GM12878 (cell line): ENCODE measurements around the gene TRIP11. TPM values are rescaled to one million over a fixed set of nuclear protein-coding genes. Genes with fewer than 3 reads are reported as not detected.

ENCODE experiments used
- ATAC-seq: fragments of 200-7000 bp; cut with Tn5 transposase; 3 replicates; pipeline ENCODE4 v1.9.1; 2020; ENCODE audit warnings: mild to moderate bottlenecking, moderate library complexity
- BruUV-seq: library from RNA; stranded (reverse); fragments of 400-500 nt; replicated peaks from 2 replicates; lab custom pipeline; 2021; lab: Mats Ljungman, UMichigan
- CTCF ChIA-PET: fragments of 300-600 bp; sonication (Branson Sonifier 250); formaldehyde crosslinking; extraction: SDS; loops from one replicate; lab custom pipeline; 2021; ENCODE audit warnings: inconsistent platforms; lab: Yijun Ruan, JAX
- POLR2A ChIA-PET: fragments of 350-600 bp; formaldehyde crosslinking; extraction: SDS; loops from one replicate; lab custom pipeline; 2021; ENCODE audit warnings: inconsistent platforms; lab: Charles Lee
- RAD21 ChIA-PET: fragments of 300-600 bp; sonication (Branson Sonifier 250); formaldehyde crosslinking; loops from one replicate; lab custom pipeline; 2023; ENCODE audit warnings: antibody characterized with exemption; ENCODE audit not compliant: unreplicated experiment; lab: Charles Lee
- SMC1A ChIA-PET: fragments of 300-600 bp; sonication (Branson Sonifier 250); formaldehyde crosslinking; loops from one replicate; lab custom pipeline; 2023; ENCODE audit not compliant: unreplicated experiment, uncharacterized antibody; lab: Charles Lee
- DNase-seq: peaks from one replicate; pipeline ENCODE4 v3.0.0-alpha.2; 2011; ENCODE audit warnings: low read depth, low spot score
- FAIRE-seq: peaks from 3 replicates; lab custom pipeline; 2011; peaks lifted over from hg19 to GRCh38; lab: Jason Lieb, UNC
- H2AFZ ChIP-seq: 2 replicates; pipeline ENCODE4 v1.6.0; 2011; ENCODE audit warnings: low read depth, low read length, control low read depth; ENCODE audit not compliant: control insufficient read depth
- H3K27ac ChIP-seq: 2 replicates; pipeline ENCODE4 v1.5.1; 2011; ENCODE audit warnings: control low read depth; ENCODE audit not compliant: control insufficient read depth, insufficient read depth
- H3K27me3 ChIP-seq, 2 experiments: replicated peaks in 1 of 2; 2 replicates each; pipeline versions ENCODE4 v1.6.0 to v1.6.1; 2011; ENCODE audit warnings: low read length in 1 of 2; ENCODE audit not compliant: control insufficient read depth in 2 of 2, insufficient read depth in 2 of 2
- H3K36me3 ChIP-seq, 2 experiments: 2 replicates each; pipeline ENCODE4 v1.5.1; 2011; ENCODE audit warnings: low read length in 1 of 2; ENCODE audit not compliant: control insufficient read depth in 2 of 2, insufficient read depth in 2 of 2
- H3K4me1 ChIP-seq: 2 replicates; pipeline ENCODE4 v1.6.1; 2011; ENCODE audit warnings: mild to moderate bottlenecking, low read length, moderate library complexity, mixed read lengths; ENCODE audit not compliant: control insufficient read depth, insufficient read depth
- H3K4me2 ChIP-seq: 2 replicates; pipeline ENCODE4 v1.6.0; 2011; ENCODE audit warnings: control low read depth; ENCODE audit not compliant: control insufficient read depth, insufficient read depth
- H3K4me3 ChIP-seq: fragments of 200-600 bp; sonication (generic); 2 replicates; pipeline ENCODE4 v1.5.1; 2016
- H3K79me2 ChIP-seq: 2 replicates; pipeline ENCODE4 v1.6.0; 2011; ENCODE audit warnings: low read length; ENCODE audit not compliant: control insufficient read depth, insufficient read depth
- H3K9ac ChIP-seq: 2 replicates; pipeline ENCODE4 v1.8.0; 2011; ENCODE audit warnings: low read length, control low read depth, mixed read lengths; ENCODE audit not compliant: control insufficient read depth, insufficient read depth
- H3K9me3 ChIP-seq: replicated peaks from 3 replicates; pipeline ENCODE4 v1.5.1; 2011; ENCODE audit warnings: mild to moderate bottlenecking, low read length; ENCODE audit not compliant: control insufficient read depth, insufficient read depth
- H4K20me1 ChIP-seq: 2 replicates; pipeline ENCODE4 v1.6.0; 2011; ENCODE audit not compliant: control insufficient read depth, insufficient read depth
- CREM ChIP-seq: IDR thresholded peaks from 2 replicates; pipeline ENCODE4 v1.6.1; 2014; ENCODE audit warnings: antibody characterized with exemption, low read depth
- CUX1 ChIP-seq: IDR thresholded peaks from 2 replicates; pipeline ENCODE4 v1.6.1; 2012; ENCODE audit warnings: improper control_type of control experiment, low read depth, low read length; ENCODE audit not compliant: insufficient replicate concordance
- NFYB ChIP-seq: IDR thresholded peaks from 2 replicates; pipeline ENCODE4 v1.6.1; 2011; ENCODE audit warnings: low read depth, mild to moderate bottlenecking, low read length, improper control_type of control experiment, moderate library complexity; ENCODE audit not compliant: insufficient read depth
- SRF ChIP-seq, 2 experiments: IDR thresholded peaks; 2 replicates each; pipeline ENCODE4 v1.6.1; 2011; ENCODE audit warnings: low read depth in 2 of 2, low read length in 2 of 2, mild to moderate bottlenecking in 1 of 2, moderate library complexity in 1 of 2
- ZNF687 ChIP-seq: fragments of 450-650 bp; IDR thresholded peaks from 2 replicates; pipeline ENCODE4 v1.6.1; 2017; ENCODE audit warnings: mild to moderate bottlenecking, moderate library complexity
- WGBS: methylation state at CpG from one replicate; pipeline ENCODE4 v1.1.6; 2016; ENCODE audit warnings: low lambda C conversion rate; ENCODE audit not compliant: insufficient replicate concordance, insufficient coverage; ENCODE audit errors: missing lambda C conversion rate; 5-methylcytosine and 5-hydroxymethylcytosine counted together
- in situ Hi-C: fragments of 300-500 bp; cut with MboI; formaldehyde crosslinking; loops from 9 replicates; pipeline ENCODE4 v1.14.3; 2018; ENCODE audit warnings: mixed read lengths
- intact Hi-C: fragments of 100-400 bp; cut with micrococcal nuclease; formaldehyde crosslinking; loops from one replicate; pipeline ENCODE4 v1.14.2; 2022; ENCODE audit not compliant: unreplicated experiment
- polyA plus RNA-seq, 11 experiments: library from polyadenylated mRNA; depleted of rRNA in 4 of 11; unstranded in 6 of 11; stranded (reverse) in 5 of 11; fragments of >200 nt; fragmentation: Nextera tagmentation in 4 of 11; fragmentation: Illumina TruSeq in 1 of 11; extraction: Ambion mirVana in 4 of 11; extraction: Trizol in 1 of 11; gene quantifications; 1 replicate in 1 of 11; 2 replicates in 10 of 11; pipeline versions ENCODE4 v1.2.1 to v1.2.3, GENCODE V29; 2011 to 2016; ENCODE audit warnings: inconsistent platforms in 2 of 11, missing spikeins in 2 of 11, low read depth in 1 of 11
- total RNA-seq, 4 experiments: library from RNA; depleted of rRNA in 3 of 4; stranded (reverse); fragments of >200 nt in 3 of 4; fragmentation: Illumina TruSeq in 1 of 4; extraction: Trizol in 1 of 4; gene quantifications; 2 replicates each; pipeline versions ENCODE4 v1.2.1 to v1.2.3, GENCODE V29; 2013 to 2021

The TRIP11 gene
- total and polyA plus RNA-seq, 10 of the 15 experiments (the other 5 are each of a cell fraction or from before 2014, with no cell fraction given) = 5.3 to 46.1 (median 19.9) TPM

GRCh38 chr14:91985521-91986255 lies 54.2 kb downstream of the TRIP11 start (continued):
- no peak for TF ChIP-seq CUX1
- TF ChIP-seq CREM = no peak
- no peak for TF ChIP-seq SRF (IDR thresholded peaks at IDR 0.05; ENCODE audit: low read depth in 2 of 2, low read length in 2 of 2)

- Histone ChIP-seq H3K79me2 (no peaks in the 10 kb centered on the region), H3K4me3 (no peak overlapping the region), H3K27ac (no peak overlapping the region), H3K9me3 (no peaks in the 10 kb centered on the region), H3K9ac (no peak overlapping the region), H3K27me3 (no peaks in the 10 kb centered on the region), H4K20me1 (no peaks in the 10 kb centered on the region), H3K4me1 (no peaks in the 10 kb centered on the region), H3K36me3 (peaks cover 0 to 7% of the 10 kb centered on the region in 2 experiments; a peak in 2 of 4 replicates), H3K4me2 (no peak overlapping the region), H2AFZ (no peak overlapping the region)
- ChIA-PET CTCF (interaction anchor here (1.2 to 2.8 kb wide), 2 partner anchors 9 to 12 kb away, joined by 4 to 16 read pairs; no protein-coding TSS in a partner anchor), SMC1A (interaction anchor here (1.8 to 2.1 kb wide), 2 partner anchors 9 to 12 kb away, joined by 5 to 6 read pairs; no protein-coding TSS in a partner anchor), POLR2A (no interaction called here), RAD21 (no interaction called here)
- no peak for ATAC-seq
- no peak for DNase-seq
- TF ChIP-seq ZNF687 (no peak), NFYB (no peak)
- no peak for FAIRE-seq
- intact Hi-C loops = no loop called here
- in situ Hi-C loops = no loop called here
- WGBS = 89% methylated on average over 4 of the region's 4 CpGs
- BruUV-seq = no TSS peak
Measured at GRCh38 chr14:91985008-91985407, 54.9 kb downstream of the TRIP11 start.
